ENCODE measurements around the gene SRSF3.

DNA sequence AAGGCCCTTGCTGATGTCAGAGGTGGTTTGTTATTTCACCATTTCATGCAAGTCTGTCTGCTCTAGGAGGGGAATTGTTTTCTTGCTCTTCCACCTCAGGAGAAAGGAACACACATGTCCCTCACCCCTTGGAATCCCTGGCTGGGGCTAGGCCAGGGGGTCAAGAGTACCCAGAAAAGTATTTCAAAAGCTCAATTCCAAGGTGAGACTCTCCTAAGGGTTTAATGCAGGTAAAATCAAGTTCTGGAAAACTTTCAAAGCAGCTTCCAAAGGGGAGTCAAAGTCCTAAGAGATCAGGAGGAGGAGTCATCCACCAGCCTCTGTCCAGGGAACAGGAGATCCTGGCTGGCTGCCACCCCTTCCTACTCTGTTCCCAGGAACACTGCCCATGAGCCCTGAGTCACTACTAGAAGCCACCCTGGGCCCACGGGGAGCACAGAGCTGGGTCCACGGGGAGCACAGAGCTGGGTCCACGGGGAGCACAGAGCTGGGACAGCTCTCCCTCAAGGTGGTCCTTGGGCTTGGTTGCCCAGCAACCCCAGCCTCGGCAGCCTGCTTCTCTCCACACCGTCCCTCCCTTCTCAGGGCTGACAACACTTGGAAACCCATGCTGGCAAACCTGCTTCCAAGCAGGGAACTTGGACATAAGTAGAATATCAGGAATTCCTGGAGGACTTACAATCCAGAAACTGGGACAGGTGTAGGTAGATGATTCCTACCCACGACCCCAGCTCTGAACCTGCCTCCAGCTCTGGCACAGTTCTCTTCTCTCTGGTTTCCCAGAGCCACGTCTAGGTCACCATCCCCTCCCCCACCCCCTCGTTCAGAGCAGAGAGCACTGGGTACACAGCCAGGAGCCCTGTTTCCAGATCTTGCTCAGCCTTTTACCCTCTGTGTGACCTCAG lies 49.0 kb downstream of the SRSF3 start:
- TF ChIP-seq CTCF (IDR thresholded peaks at IDR 0.05; ENCODE audit: poor library complexity, severe bottlenecking), result no peak
- no peak for TF ChIP-seq EZH2 (IDR thresholded peaks at IDR 0.05; ENCODE audit: borderline replicate concordance, insufficient read depth, low read length, poor library complexity, severe bottlenecking)
- TF ChIP-seq POLR2AphosphoS5 (IDR thresholded peaks at IDR 0.05), result no peak
- TF ChIP-seq REST (IDR thresholded peaks at IDR 0.05; ENCODE audit: borderline replicate concordance), result no peak
- no peak for TF ChIP-seq RAD21 (conservative IDR thresholded peaks at IDR 0.05)
- no peak for TF ChIP-seq EP300 (conservative IDR thresholded peaks at IDR 0.05; ENCODE audit: poor library complexity, severe bottlenecking)
- TF ChIP-seq SMC3 (conservative IDR thresholded peaks at IDR 0.05; ENCODE audit: poor library complexity), result no peak
